ENCODE data around the gene KRTAP20-2. TPM values are rescaled to one million over a fixed set of nuclear protein-coding genes. Genes with fewer than 3 reads are reported as not detected.

Gene KRTAP20-2
- total and polyA plus RNA-seq, 2 donors from 2014 or later = not detected

- no peak for DNase-seq
- H3K9me3 ChIP-seq (ENCODE audit: control insufficient read depth in 2 of 3, insufficient read depth in 1 of 3, low read length in 3 of 3) = no peaks in the 10 kb centered on the region
- TF ChIP-seq CTCF (IDR thresholded peaks at IDR 0.05; ENCODE audit: borderline replicate concordance, extremely low read depth, insufficient read depth) = no peak
- FAIRE-seq = no peak
- intact Hi-C loops (cut with DNase I) = no loop called here
- H3K9ac ChIP-seq (ENCODE audit: low read length in 3 of 3) = no peak overlapping the region
- H3K27me3 ChIP-seq (ENCODE audit: control insufficient read depth, insufficient read depth, low read length) = no peaks in the 10 kb centered on the region
- no peak overlapping the region for H3K4me3 ChIP-seq (ENCODE audit: low read length in 3 of 3)
- no peaks in the 10 kb centered on the region for H3K4me1 ChIP-seq (ENCODE audit: control insufficient read depth in 2 of 3, insufficient read depth in 2 of 3, low read depth in 1 of 3, low read length in 3 of 3)
- H3K36me3 ChIP-seq (ENCODE audit: control insufficient read depth in 2 of 3, insufficient read depth in 3 of 3, low read length in 3 of 3) = no peaks in the 10 kb centered on the region
- no peak overlapping the region for H3K27ac ChIP-seq (ENCODE audit: low read depth in 2 of 2, low read length in 2 of 2)
Measured at GRCh38 chr21:30612132-30612531, 22.9 kb upstream of the KRTAP20-2 start.

- no peaks in the 10 kb centered on the region for H3K36me3 ChIP-seq (ENCODE audit: control insufficient read depth in 2 of 3, insufficient read depth in 3 of 3, low read length in 3 of 3)
- H3K4me3 ChIP-seq (ENCODE audit: low read length in 3 of 3) = no peak within 1 kb of the TSS
- intact Hi-C loops (cut with DNase I) = no loop called here
- TF ChIP-seq CTCF (IDR thresholded peaks at IDR 0.05; ENCODE audit: borderline replicate concordance, extremely low read depth, insufficient read depth) = no peak
- DNase-seq (no peak), FAIRE-seq (no peak)
- no peaks in the 10 kb centered on the region for H3K9me3 ChIP-seq (ENCODE audit: control insufficient read depth in 2 of 3, insufficient read depth in 1 of 3, low read length in 3 of 3)
- H3K4me1 ChIP-seq (ENCODE audit: control insufficient read depth in 2 of 3, insufficient read depth in 2 of 3, low read depth in 1 of 3, low read length in 3 of 3) = no peaks in the 10 kb centered on the region
- no peaks in the 10 kb centered on the region for H3K27me3 ChIP-seq (ENCODE audit: control insufficient read depth, insufficient read depth, low read length)
- H3K9ac ChIP-seq (ENCODE audit: low read length in 3 of 3) = no peak within 1 kb of the TSS
- no peak within 1 kb of the TSS for H3K27ac ChIP-seq (ENCODE audit: low read depth in 2 of 2, low read length in 2 of 2)
Measured at GRCh38 chr21:30613836-30614235, 21.2 kb upstream of the KRTAP20-2 start, which contains the start of gene KRTAP6-1. KRTAP6-1 (minus strand) TSS chr21:30613930; CDS start chr21:30613904, 26 bp downstream.

- no peaks in the 10 kb centered on the region for H3K4me1 ChIP-seq (ENCODE audit: control insufficient read depth in 2 of 3, insufficient read depth in 2 of 3, low read depth in 1 of 3, low read length in 3 of 3)
- H3K27ac ChIP-seq (ENCODE audit: low read depth in 2 of 2, low read length in 2 of 2) = no peak overlapping the region
- no peaks in the 10 kb centered on the region for H3K36me3 ChIP-seq (ENCODE audit: control insufficient read depth in 2 of 3, insufficient read depth in 3 of 3, low read length in 3 of 3)
- H3K4me3 ChIP-seq (ENCODE audit: low read length in 3 of 3) = no peak overlapping the region
- FAIRE-seq = no peak
- H3K9ac ChIP-seq (ENCODE audit: low read length in 3 of 3) = no peak overlapping the region
- no peak for DNase-seq
- H3K9me3 ChIP-seq (ENCODE audit: control insufficient read depth in 2 of 3, insufficient read depth in 1 of 3, low read length in 3 of 3) = no peaks in the 10 kb centered on the region
- intact Hi-C loops (cut with DNase I) = no loop called here
- TF ChIP-seq CTCF (IDR thresholded peaks at IDR 0.05; ENCODE audit: borderline replicate concordance, extremely low read depth, insufficient read depth) = no peak
- no peaks in the 10 kb centered on the region for H3K27me3 ChIP-seq (ENCODE audit: control insufficient read depth, insufficient read depth, low read length)
Measured at GRCh38 chr21:30615199-30615598, 19.8 kb upstream of the KRTAP20-2 start.

- H3K4me3 ChIP-seq (ENCODE audit: low read length in 3 of 3) = no peak within 1 kb of the TSS
- no peaks in the 10 kb centered on the region for H3K36me3 ChIP-seq (ENCODE audit: control insufficient read depth in 2 of 3, insufficient read depth in 3 of 3, low read length in 3 of 3)
- H3K27ac ChIP-seq (ENCODE audit: low read depth in 2 of 2, low read length in 2 of 2) = no peak within 1 kb of the TSS
- intact Hi-C loops (cut with DNase I) = no loop called here
- no peak for TF ChIP-seq CTCF (IDR thresholded peaks at IDR 0.05; ENCODE audit: borderline replicate concordance, extremely low read depth, insufficient read depth)
- no peaks in the 10 kb centered on the region for H3K4me1 ChIP-seq (ENCODE audit: control insufficient read depth in 2 of 3, insufficient read depth in 2 of 3, low read depth in 1 of 3, low read length in 3 of 3)
- FAIRE-seq = no peak
- no peaks in the 10 kb centered on the region for H3K9me3 ChIP-seq (ENCODE audit: control insufficient read depth in 2 of 3, insufficient read depth in 1 of 3, low read length in 3 of 3)
- DNase-seq = no peak
- no peaks in the 10 kb centered on the region for H3K27me3 ChIP-seq (ENCODE audit: control insufficient read depth, insufficient read depth, low read length)
- no peak within 1 kb of the TSS for H3K9ac ChIP-seq (ENCODE audit: low read length in 3 of 3)
Measured at GRCh38 chr21:30616125-30616524, 18.9 kb upstream of the KRTAP20-2 start, which contains the start of gene KRTAP20-1. KRTAP20-1 (plus strand) TSS chr21:30616425; CDS start chr21:30616455, 30 bp downstream.
